HG02885 (cell line): ENCODE results near the gene CADM1.

Source experiments
- ATAC-seq: cut with Tn5 transposase; IDR thresholded peaks from one replicate; pipeline ENCODE4 v1.9.1; 2021; ENCODE audit warnings: mild to moderate bottlenecking; ENCODE audit not compliant: unreplicated experiment, poor library complexity

CADM1 gene

DNA sequence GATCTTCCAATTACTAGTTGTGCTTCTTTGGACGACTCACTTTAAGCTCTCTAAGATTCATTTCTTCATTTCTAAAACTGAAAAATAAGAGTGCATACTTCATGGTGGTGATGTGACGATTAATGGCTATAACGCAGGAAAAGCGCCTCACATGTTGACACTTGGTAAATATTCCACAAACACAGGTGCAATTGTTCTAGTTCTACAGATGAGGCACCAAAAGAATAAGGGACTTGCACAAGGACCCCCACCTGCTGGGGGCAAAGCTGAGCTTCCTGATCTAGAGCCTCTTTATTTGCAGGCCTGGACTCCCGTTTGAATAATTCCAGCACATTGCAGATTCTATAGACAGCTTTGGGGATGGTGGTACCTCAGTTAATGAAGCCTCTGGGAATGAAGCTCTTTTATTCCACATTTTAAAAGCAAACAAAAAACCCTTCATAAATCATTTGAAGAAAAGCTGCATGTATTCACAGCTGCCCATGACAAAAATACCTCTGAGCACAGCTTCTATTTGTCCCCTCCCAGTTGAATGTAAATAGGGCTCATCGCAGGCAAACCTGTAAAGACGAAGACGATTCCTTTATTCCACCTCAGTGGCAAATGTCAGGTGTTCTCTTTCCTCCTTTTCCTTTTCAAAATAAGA, 14.9 kb upstream of the CADM1 start:
- no peak for ATAC-seq

DNA sequence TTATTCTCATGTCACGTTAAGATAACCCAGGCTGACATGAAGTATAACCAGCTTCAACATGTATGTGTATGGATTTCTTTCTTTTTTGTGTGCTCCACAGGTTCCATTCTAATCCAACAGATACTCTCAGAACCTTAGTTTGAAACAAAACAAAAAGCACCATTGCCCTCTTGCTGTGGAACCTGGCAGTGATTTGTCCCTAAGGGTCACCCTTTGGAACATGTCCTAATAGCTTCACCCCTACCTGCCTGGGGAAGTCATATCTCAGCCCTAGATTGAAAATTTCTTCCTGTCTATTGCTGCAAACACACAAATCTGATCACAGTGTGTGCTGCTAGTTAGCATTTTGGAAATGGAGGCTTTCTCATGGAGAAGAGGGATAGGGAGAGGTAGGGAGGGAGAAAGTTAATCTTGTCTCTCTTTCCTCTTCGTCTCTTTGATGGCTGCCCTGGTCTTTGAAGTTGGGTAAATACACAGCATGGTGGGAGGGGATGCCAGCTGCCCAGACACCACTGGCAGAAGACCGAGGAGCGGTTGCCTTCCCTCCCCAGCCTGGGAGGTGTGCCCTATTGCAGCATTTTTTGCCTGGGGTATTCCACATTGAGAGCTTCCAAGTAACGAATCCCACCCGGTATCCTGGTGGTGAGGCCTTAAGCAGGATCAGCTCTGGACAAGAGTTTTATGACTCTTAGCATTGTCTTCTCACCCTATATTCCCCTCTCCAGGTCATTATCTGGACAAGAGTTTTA, 11.6 kb upstream of the CADM1 start:
- no peak for ATAC-seq

- ATAC-seq = no peak
Observed at GRCh38 chr11:115506954-115507675, 2.9 kb upstream of the CADM1 start.

DNA sequence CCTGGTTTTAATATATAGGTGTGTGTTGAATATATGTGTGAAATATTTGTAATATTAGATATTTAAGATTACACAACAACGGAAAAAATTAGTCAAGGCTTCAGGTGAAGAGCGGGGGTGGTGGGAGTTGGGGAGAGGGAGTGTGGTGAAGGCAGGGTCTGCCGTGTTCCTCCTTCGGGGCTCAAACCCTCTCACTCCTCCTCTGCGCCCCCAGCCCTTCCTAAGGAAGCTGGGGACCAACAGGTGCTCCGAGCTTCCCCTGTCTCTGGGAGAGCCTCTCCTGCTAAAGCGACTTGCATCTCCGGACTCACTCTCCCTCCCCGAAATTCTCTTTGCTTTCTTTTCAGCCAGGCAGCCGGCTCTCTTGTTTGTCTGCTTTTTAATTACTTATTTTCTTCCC, 960 bp upstream of the CADM1 start:
- ATAC-seq = no peak

DNA sequence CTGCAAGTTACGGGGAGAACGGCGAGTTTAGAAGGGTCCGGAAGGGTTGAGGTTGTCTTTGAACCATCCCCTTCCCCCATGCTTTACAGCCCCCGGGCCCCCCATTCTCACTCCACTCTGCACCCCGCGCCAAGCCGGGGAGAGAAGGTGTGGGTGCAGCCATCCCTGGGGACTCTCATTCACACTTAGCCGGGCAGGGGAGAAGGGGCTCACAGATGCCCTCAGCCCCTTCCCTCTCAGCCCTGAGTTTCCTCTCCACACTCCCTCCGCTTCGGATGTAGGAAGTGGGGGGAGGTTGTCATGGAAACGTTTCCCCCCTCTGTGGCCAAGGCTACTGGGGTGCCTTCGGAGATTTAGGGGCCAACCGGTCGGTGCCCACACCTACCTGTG, 334 bp downstream of the CADM1 start:
- no peak for ATAC-seq

- no peak for ATAC-seq
Observed at GRCh38 chr11:115503083-115503885, 931 bp downstream of the CADM1 start.

GRCh38 chr11:115502636-115503082, 1.6 kb downstream of the CADM1 start:
- ATAC-seq = no peak

- ATAC-seq = no peak
Observed at GRCh38 chr11:115501893-115502589, 2.2 kb downstream of the CADM1 start.

DNA sequence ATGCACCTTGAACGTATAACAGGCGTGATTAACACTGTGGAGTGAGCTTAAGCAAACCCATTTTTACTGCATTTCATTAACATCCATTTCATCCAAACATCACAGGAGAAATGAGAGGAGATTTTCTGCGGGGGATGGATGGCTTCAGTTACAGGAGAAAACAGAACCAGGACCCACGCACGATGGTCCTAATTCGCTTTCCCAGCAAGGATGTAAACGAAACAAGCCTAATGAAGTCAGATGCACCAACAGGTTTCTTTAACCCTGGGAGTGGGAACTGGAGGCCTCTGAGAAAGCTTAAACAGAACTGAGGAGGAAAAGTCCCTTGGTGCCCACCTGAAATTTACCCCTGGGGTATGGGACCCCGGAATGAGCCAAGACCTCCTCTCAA, 2.7 kb downstream of the CADM1 start:
- ATAC-seq = no peak

GRCh38 chr11:115500547-115501501, 3.4 kb downstream of the CADM1 start:
- no peak for ATAC-seq

GRCh38 chr11:115499891-115500290, 4.3 kb downstream of the CADM1 start:
- ATAC-seq = no peak

DNA sequence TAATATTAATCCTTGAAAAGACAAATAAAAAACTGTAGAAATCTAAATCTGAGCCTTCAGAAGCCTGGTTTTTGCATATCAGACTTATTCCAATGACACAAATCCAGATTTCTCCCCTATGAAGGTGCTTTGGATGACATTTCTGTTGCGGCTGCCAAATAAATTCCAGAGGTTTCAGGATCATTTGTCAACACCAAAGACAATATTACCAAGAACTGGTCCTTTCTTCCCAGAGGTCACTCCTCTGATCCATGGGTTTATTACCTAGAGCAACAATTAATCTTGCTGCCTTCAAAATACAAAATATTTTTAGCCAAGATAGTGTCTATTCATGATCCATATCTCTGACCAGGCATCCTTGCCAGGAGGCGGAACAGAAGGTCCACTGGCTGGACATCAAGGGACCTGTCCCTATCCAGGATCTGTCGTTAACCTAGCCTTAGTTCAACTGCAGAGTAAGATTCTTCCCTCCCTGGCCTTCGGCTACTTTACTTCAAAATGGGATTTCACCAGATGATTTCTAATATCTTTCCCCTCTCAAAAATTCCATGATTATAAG, 4.9 kb downstream of the CADM1 start:
- no peak for ATAC-seq

DNA sequence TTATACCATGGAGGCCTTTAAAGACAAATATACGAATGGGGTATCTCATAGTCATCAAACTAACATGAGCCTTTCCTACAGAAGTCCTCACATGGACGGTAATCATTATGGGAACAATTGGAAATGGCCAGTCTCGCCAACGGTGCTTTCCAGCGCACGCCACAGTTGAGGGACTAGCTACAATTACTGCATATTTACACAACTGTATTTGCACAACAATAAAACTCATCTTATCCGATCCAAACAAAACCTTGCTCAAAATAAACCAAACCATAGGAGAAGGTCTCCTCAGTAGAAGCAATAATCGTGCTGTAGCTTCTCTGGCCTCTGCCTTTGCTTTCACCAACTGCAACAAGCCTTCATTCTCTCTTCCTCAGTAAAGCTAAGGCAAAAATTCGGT, 5.9 kb downstream of the CADM1 start:
- ATAC-seq = no peak

- ATAC-seq = peak; percentile 65
Observed at GRCh38 chr11:115497303-115497702, 6.9 kb downstream of the CADM1 start.

GRCh38 chr11:115496892-115497291, 7.3 kb downstream of the CADM1 start:
- no peak for ATAC-seq

DNA sequence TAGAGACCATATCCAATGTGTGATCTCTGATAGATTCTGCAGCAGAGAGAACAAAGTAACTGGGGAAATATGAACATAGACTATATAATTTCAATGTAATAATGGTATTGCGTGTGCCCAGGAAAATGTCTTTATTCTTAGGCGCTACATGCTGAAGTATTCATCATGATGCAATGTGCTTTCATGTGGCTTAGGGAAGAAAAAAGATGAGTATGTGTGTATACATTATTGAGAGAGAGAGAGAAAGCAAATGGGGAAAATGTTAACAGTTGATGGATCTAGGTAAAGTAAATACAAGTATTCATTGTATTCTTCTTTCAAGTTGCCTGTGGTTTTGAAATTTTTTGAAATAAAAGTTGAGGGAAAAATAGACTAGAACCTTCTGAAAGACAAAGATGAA, 10.3 kb downstream of the CADM1 start:
- no peak for ATAC-seq

GRCh38 chr11:115493488-115493887, 10.7 kb downstream of the CADM1 start:
- no peak for ATAC-seq

GRCh38 chr11:115489466-115489865, 14.7 kb downstream of the CADM1 start:
- no peak for ATAC-seq

- ATAC-seq = no peak
Observed at GRCh38 chr11:115488945-115489344, 15.3 kb downstream of the CADM1 start.
